Activated CD4-positive, alpha-beta memory T cell treated with anti-CD3 and anti-CD28 coated beads, Interleukin-2, amount 10 ng/mL, durations not matched to agents 7 days and 5 days (primary cell): ENCODE results near the gene AR. TPM values are rescaled to one million over a fixed set of nuclear protein-coding genes. Genes with fewer than 3 reads are reported as not detected.
A peak's percentile ranks its signal among the peaks of the same experiment; 100 is the strongest.

ENCODE experiments used
- CTCF ChIA-PET: fragments of 350-600 bp; sonication (Branson Sonifier 250); formaldehyde crosslinking; loops from one replicate; lab custom pipeline; 2021; ENCODE audit warnings: antibody characterized with exemption, inconsistent platforms; lab: Charles Lee
- POLR2A ChIA-PET: fragments of 350-600 bp; sonication (Branson Sonifier 250); formaldehyde crosslinking; loops from one replicate; lab custom pipeline; 2021; ENCODE audit warnings: antibody characterized with exemption; lab: Charles Lee
- DNase-seq: peaks from one replicate; pipeline ENCODE4 v3.0.0-alpha.2; 2020
- H3K27ac Mint-ChIP-seq: one replicate; pipeline ENCODE4 v1.8.0; 2021; ENCODE audit warnings: mild to moderate bottlenecking, mixed read lengths
- H3K27me3 Mint-ChIP-seq: one replicate; pipeline ENCODE4 v1.8.0; 2021; ENCODE audit warnings: mixed read lengths
- H3K36me3 Mint-ChIP-seq: one replicate; pipeline ENCODE4 v1.8.0; 2021; ENCODE audit warnings: low read depth, mixed read lengths
- H3K4me1 Mint-ChIP-seq: one replicate; pipeline ENCODE4 v1.8.0; 2021; ENCODE audit warnings: mixed read lengths
- H3K4me3 Mint-ChIP-seq: one replicate; pipeline ENCODE4 v1.8.0; 2021; ENCODE audit warnings: mild to moderate bottlenecking, mixed read lengths
- H3K9me3 Mint-ChIP-seq: one replicate; pipeline ENCODE4 v1.8.0; 2021; ENCODE audit warnings: mixed read lengths
- total RNA-seq, 2 experiments: library from RNA; stranded (reverse); gene quantifications; one replicate each; pipeline ENCODE4 v1.2.3, GENCODE V29; 2021

The AR gene, protein sequence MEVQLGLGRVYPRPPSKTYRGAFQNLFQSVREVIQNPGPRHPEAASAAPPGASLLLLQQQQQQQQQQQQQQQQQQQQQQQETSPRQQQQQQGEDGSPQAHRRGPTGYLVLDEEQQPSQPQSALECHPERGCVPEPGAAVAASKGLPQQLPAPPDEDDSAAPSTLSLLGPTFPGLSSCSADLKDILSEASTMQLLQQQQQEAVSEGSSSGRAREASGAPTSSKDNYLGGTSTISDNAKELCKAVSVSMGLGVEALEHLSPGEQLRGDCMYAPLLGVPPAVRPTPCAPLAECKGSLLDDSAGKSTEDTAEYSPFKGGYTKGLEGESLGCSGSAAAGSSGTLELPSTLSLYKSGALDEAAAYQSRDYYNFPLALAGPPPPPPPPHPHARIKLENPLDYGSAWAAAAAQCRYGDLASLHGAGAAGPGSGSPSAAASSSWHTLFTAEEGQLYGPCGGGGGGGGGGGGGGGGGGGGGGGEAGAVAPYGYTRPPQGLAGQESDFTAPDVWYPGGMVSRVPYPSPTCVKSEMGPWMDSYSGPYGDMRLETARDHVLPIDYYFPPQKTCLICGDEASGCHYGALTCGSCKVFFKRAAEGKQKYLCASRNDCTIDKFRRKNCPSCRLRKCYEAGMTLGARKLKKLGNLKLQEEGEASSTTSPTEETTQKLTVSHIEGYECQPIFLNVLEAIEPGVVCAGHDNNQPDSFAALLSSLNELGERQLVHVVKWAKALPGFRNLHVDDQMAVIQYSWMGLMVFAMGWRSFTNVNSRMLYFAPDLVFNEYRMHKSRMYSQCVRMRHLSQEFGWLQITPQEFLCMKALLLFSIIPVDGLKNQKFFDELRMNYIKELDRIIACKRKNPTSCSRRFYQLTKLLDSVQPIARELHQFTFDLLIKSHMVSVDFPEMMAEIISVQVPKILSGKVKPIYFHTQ
- under 1 TPM; 0.33 to 0.45 TPM for total RNA-seq

DNA sequence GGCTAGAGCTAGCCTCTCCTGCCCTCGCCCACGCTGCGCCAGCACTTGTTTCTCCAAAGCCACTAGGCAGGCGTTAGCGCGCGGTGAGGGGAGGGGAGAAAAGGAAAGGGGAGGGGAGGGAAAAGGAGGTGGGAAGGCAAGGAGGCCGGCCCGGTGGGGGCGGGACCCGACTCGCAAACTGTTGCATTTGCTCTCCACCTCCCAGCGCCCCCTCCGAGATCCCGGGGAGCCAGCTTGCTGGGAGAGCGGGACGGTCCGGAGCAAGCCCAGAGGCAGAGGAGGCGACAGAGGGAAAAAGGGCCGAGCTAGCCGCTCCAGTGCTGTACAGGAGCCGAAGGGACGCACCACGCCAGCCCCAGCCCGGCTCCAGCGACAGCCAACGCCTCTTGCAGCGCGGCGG lies at the start of gene AR:
Gene AR (plus strand): TSS at position 204 of the 400 bp plus-strand sequence. CDS start 1,126 bp downstream, outside the sequence.
- Mint-ChIP-seq H3K36me3 (no peaks in the 10 kb centered on the region), H3K27ac (no peak within 1 kb of the TSS), H3K27me3 (peaks cover 28% of the 10 kb centered on the region), H3K4me1 (peaks cover 2% of the 10 kb centered on the region), H3K4me3 (peak within 1 kb of the TSS; percentile 35), H3K9me3 (no peaks in the 10 kb centered on the region)
- CTCF ChIA-PET, result no interaction called here
- DNase-seq, result no peak
- POLR2A ChIA-PET, result no interaction called here

DNA sequence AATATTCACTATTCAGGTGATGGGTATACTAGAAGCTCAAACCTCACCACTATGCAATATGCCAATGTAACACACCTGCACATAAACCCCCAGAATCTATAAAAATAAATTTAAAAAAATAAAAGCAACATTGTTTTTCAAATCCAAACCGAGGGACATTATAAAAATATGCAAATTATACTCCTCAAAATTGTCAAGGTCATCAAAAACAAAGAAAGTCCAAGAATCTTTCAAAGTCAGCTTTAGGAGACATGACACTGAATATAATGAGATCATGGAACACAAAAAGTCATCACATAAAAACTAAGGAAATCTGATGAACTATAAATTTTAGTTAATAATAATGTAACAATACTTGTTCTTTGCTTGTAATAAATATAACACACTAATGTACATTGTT lies 43.2 kb upstream of the AR start:
- ChIA-PET POLR2A (no interaction called here), CTCF (no interaction called here)
- no peak overlapping the region for H3K4me3 Mint-ChIP-seq
- H3K9me3 Mint-ChIP-seq, result peaks cover 2% of the 10 kb centered on the region
- H3K4me1 Mint-ChIP-seq, result no peaks in the 10 kb centered on the region
- H3K27ac Mint-ChIP-seq, result no peak overlapping the region
- DNase-seq, result no peak
- H3K36me3 Mint-ChIP-seq, result no peaks in the 10 kb centered on the region
- no peaks in the 10 kb centered on the region for H3K27me3 Mint-ChIP-seq

DNA sequence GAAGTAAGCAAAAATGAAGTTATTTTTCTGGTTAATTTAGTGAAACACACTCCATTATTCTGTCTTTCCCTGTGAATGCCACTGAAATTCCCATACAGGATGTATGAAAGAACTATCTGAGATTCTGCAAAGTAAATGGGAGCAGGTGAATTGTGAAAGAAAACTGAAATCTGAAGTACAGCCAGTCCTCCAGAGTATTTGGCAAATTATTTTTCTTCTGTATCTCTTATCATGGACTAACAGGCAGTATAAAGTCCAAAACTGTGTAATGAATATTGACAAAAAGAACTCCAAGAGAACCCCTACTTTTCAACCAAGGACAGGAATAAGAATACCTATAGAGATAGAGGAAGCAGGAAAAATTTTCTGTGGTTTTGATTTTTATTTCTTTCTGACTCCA lies 40.8 kb upstream of the AR start:
- Mint-ChIP-seq H3K9me3 (peaks cover 2% of the 10 kb centered on the region), H3K27ac (no peak overlapping the region), H3K36me3 (no peaks in the 10 kb centered on the region), H3K27me3 (no peaks in the 10 kb centered on the region), H3K4me1 (no peaks in the 10 kb centered on the region), H3K4me3 (no peak overlapping the region)
- POLR2A ChIA-PET, result no interaction called here
- no peak for DNase-seq
- CTCF ChIA-PET, result no interaction called here

DNA sequence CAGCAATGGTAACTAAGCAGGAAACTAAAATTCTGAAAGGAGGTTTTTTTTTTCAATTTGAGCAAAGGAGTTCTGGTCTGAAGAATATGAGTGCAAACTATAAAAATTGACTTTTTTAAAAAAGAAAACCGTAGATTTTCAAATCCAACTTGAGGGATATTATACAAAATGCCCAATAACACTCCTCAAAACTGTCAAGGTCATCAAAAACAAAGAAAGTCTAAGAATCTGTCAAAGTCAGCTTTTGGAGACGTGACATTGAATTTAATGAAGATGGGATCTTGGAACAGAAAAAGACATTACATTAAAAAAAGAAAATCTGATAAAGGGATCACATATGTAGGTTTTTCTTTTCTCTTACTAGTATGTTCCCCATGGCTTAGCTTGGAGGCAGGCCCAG lies 40.4 kb upstream of the AR start:
- Mint-ChIP-seq H3K27ac (no peak overlapping the region), H3K27me3 (no peaks in the 10 kb centered on the region), H3K4me1 (no peaks in the 10 kb centered on the region), H3K9me3 (peaks cover 2% of the 10 kb centered on the region), H3K4me3 (no peak overlapping the region), H3K36me3 (no peaks in the 10 kb centered on the region)
- DNase-seq, result no peak
- ChIA-PET CTCF (no interaction called here), POLR2A (no interaction called here)

DNA sequence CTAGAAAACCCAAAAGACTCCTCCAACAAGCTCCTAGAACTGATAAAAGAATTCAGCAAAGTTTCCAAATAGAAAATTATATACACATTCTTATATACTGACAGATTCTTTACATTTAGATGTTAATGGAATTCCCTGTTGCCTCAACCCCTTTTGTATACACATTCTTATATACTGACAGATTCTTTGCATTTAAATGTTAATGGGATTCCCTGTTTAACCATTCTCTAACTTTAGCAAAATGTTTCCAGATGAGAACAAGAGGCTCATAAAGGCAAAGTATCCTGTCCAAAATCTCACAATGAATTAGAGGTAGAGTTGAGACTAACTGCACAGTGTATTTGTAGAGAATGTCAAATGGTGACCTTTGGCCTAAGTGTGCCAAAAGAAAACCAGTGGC lies 23.1 kb upstream of the AR start:
- Mint-ChIP-seq H3K9me3 (no peaks in the 10 kb centered on the region), H3K4me3 (no peak overlapping the region), H3K4me1 (no peaks in the 10 kb centered on the region), H3K36me3 (no peaks in the 10 kb centered on the region), H3K27ac (no peak overlapping the region), H3K27me3 (no peaks in the 10 kb centered on the region)
- CTCF ChIA-PET, result no interaction called here
- POLR2A ChIA-PET, result no interaction called here
- no peak for DNase-seq

DNA sequence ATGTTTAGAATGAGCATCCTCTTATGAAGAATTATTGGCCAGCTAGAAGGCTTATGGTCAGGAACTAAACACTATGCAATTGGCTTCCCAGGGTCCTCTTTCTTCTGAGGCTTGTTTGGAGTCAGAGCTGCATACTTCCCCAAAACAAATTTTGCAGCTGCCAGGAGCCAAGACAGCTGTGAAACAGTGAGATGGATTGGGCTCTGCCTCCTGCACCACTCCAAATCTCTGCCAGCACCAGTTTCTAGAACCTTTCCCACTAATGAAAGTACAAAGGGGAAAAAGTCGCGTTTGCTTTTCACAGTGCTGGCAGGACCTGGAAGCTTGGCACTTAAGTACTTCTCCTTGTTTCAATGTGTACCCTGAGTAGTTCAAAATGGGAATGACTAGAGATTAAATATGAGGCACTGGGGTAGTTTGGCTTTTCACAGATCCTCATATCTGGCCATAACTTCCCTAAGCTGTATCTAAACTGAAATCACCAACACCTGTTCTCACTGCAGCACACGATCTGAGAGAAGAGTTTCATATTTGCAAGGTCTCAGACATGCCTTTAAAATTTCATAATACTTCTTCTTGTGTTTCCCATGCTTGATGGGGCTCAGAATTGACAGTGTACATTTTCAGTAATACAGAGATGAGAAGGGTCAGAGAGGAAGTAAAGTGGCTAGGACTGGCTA lies 20.7 kb upstream of the AR start:
- Mint-ChIP-seq H3K27me3 (no peaks in the 10 kb centered on the region), H3K4me1 (no peaks in the 10 kb centered on the region), H3K4me3 (no peak overlapping the region), H3K9me3 (no peaks in the 10 kb centered on the region), H3K27ac (no peak overlapping the region), H3K36me3 (no peaks in the 10 kb centered on the region)
- POLR2A ChIA-PET, result no interaction called here
- CTCF ChIA-PET, result no interaction called here
- no peak for DNase-seq

DNA sequence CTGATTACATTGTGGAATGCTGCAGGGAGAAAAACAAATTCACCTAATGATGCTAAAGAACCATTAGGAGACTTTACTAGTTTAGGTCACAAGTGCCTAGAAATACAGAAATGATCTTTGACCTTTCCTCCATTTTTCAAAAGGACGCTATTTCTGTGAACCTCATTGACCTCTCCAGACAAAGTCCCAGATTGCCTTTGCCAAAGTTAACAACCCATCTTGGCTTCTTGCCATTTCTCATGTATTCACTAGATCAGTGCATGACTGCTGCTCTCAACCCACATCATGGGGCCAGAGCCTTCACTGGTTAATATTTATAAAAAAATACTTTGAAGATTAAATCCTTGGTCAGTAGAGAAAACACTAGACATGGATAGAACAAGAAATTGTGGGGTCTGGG lies 19.9 kb upstream of the AR start:
- Mint-ChIP-seq H3K27me3 (no peaks in the 10 kb centered on the region), H3K36me3 (no peaks in the 10 kb centered on the region), H3K27ac (no peak overlapping the region), H3K9me3 (no peaks in the 10 kb centered on the region), H3K4me1 (no peaks in the 10 kb centered on the region), H3K4me3 (no peak overlapping the region)
- CTCF ChIA-PET, result no interaction called here
- no peak for DNase-seq
- POLR2A ChIA-PET, result no interaction called here

DNA sequence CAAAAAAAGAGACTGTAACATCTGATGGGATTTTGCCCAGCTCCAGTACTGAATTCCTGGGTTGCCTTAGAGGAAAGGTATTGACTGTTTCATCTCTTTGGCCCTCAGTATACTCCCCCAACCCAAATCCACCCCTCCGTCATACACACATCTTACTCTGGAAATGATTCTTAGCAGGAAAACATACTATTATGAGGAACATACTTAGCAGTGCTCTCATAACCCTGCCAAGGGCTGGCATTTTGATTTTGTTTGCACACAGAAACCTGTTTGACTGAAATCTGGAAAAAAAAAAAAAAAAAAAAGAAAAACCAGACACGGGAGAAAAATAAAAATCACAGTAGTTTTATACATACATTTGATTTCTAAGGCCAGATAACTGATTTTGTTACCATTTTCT lies 19.4 kb upstream of the AR start:
- Mint-ChIP-seq H3K4me1 (no peaks in the 10 kb centered on the region), H3K9me3 (no peaks in the 10 kb centered on the region), H3K27me3 (no peaks in the 10 kb centered on the region), H3K27ac (no peak overlapping the region), H3K4me3 (no peak overlapping the region), H3K36me3 (no peaks in the 10 kb centered on the region)
- DNase-seq, result no peak
- POLR2A ChIA-PET, result no interaction called here
- CTCF ChIA-PET, result no interaction called here

DNA sequence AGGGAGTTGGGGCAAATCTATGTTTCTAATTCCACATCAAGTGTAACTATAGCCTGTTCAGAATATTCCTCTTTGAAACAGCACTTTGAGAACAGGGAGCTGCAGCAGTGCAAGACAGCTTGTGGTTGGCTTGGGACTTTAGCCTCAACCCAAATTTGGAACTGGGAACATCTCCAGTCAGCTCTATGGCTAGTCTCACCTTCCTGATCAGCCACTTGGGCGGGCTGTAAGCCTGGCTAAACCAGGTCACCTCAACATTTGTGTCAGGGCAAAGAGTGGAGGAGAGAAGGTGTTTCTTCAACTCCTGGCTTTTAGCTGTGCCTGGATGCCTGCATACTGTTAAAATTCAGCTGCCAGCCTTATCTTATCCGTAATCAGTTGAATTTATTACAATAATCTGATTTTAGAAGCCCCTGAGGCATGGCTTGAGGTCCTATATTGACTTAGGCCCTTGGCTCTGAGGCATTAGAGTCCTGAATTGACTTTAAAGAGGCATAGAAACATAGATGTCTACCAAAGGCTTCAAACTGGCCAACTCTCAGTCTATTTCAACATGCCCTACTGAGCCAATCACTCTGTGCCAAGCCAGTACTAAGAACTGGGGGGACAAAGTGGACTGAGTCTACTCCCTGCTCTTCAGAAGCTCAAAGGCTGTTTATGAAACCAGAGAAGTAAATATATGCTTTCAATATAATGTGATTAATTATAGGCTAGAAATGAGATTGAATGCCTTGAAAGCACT lies 18.7 kb upstream of the AR start:
- Mint-ChIP-seq H3K4me1 (no peaks in the 10 kb centered on the region), H3K36me3 (no peaks in the 10 kb centered on the region), H3K4me3 (no peak overlapping the region), H3K27me3 (no peaks in the 10 kb centered on the region), H3K9me3 (no peaks in the 10 kb centered on the region), H3K27ac (no peak overlapping the region)
- ChIA-PET CTCF (no interaction called here), POLR2A (no interaction called here)
- DNase-seq, result no peak

DNA sequence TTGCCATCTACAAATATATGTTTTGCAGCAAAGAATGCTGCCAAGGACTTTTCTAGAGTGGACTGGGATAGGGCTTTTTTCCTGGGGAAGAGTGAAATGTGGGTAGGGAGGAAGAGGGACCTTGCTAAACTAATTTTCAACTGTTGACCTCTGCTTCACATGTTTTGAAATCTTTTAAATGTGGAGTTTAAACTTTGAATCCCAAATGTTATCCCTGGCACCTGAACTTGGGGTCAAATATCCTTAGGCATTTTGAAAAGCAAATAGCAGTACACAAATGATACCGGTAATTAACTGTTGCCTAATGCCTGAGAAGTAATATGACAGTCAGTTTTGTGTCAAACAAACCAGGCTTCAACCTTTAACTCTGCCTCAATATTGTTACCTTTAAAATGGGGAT lies 7.3 kb upstream of the AR start:
- DNase-seq, result no peak
- Mint-ChIP-seq H3K4me3 (no peak overlapping the region), H3K4me1 (no peaks in the 10 kb centered on the region), H3K9me3 (no peaks in the 10 kb centered on the region), H3K27me3 (no peaks in the 10 kb centered on the region), H3K36me3 (no peaks in the 10 kb centered on the region), H3K27ac (no peak overlapping the region)
- CTCF ChIA-PET, result no interaction called here
- POLR2A ChIA-PET, result no interaction called here

DNA sequence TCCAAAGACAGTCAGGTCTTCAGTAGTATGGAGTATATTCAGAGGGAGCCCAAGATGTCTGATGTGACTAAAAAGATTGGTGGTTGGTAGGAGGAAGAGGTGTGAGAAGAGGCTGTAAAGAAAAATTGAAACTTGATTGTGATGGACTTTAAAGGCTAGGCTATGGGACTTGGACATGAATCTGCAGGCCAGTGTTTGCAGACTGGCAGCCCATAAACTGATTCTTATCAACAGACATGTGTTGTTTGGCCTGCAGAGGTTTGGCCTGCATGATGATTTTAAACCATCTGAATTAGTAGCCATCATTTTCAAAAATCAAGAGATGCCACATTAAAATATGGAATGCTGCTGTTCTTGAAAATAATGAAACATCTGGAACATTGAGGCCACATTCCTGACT lies 5.4 kb upstream of the AR start:
- no peak overlapping the region for H3K4me3 Mint-ChIP-seq
- no peaks in the 10 kb centered on the region for H3K4me1 Mint-ChIP-seq

DNA sequence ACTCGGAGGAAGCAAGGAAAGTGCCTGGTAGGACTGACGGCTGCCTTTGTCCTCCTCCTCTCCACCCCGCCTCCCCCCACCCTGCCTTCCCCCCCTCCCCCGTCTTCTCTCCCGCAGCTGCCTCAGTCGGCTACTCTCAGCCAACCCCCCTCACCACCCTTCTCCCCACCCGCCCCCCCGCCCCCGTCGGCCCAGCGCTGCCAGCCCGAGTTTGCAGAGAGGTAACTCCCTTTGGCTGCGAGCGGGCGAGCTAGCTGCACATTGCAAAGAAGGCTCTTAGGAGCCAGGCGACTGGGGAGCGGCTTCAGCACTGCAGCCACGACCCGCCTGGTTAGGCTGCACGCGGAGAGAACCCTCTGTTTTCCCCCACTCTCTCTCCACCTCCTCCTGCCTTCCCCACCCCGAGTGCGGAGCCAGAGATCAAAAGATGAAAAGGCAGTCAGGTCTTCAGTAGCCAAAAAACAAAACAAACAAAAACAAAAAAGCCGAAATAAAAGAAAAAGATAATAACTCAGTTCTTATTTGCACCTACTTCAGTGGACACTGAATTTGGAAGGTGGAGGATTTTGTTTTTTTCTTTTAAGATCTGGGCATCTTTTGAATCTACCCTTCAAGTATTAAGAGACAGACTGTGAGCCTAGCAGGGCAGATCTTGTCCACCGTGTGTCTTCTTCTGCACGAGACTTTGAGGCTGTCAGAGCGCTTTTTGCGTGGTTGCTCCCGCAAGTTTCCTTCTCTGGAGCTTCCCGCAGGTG lies 637 bp downstream of the AR start:
- Mint-ChIP-seq H3K4me1 (peaks cover 2% of the 10 kb centered on the region), H3K4me3 (peak overlapping the region; percentile 35), H3K27ac (no peak overlapping the region), H3K9me3 (no peaks in the 10 kb centered on the region), H3K36me3 (no peaks in the 10 kb centered on the region), H3K27me3 (peaks cover 28% of the 10 kb centered on the region)
- DNase-seq, result no peak
- ChIA-PET POLR2A (no interaction called here), CTCF (no interaction called here)

More for the DNA sequence above, 5.4 kb upstream of the AR start:
- POLR2A ChIA-PET, result no interaction called here
- CTCF ChIA-PET, result no interaction called here
- H3K9me3 Mint-ChIP-seq, result no peaks in the 10 kb centered on the region
- no peaks in the 10 kb centered on the region for H3K36me3 Mint-ChIP-seq
- DNase-seq, result no peak
- H3K27ac Mint-ChIP-seq, result no peak overlapping the region
- H3K27me3 Mint-ChIP-seq, result peaks cover under 1% of the 10 kb centered on the region
